ENCODE results near the gene SERTM1.

The SERTM1 gene

DNA sequence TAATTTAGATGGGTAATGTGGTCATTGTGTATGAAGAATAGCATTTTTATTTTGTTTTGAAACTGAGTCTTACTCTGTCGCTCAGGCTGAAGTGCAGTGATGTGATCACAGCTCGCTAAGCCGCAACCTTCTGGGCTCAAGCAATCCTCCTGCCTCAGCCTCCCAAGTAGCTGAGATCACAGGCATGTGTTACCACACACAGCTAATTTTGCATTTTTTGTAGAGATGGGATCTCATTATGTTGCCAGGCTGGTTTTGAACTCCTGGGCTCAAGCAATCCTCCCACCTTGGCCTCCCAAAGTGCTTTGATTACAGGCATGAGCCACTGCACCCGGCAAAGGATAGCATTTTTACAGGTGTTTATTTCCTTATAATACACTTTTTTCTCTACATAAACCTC lies 36.6 kb downstream of the SERTM1 start:
- no peak for DNase-seq (ENCODE audit: low read depth in 2 of 2)

DNA sequence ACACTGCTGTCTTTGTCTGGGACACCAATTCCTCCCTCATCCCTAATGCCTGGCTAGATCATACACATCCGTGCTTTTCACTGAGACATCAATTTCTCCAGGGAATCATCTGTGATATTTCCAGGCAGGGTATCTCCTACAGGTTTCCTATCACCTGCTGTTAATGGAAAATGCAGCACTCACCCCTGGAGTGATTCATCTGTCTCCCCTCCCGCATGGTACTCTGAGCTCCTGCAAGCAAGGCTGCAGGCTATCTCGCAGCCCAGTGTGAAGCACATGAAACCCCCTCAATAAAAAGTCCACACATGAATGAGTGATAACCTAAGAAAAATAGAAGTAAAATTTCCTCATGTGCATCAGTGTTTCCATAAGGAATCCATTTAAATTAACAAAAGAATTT lies 38.5 kb downstream of the SERTM1 start:
- no peak for DNase-seq (ENCODE audit: low read depth in 2 of 2)

- DNase-seq (ENCODE audit: low read depth in 2 of 2): no peak
Measured at GRCh38 chr13:36712770-36713169, 39.0 kb downstream of the SERTM1 start.

DNA sequence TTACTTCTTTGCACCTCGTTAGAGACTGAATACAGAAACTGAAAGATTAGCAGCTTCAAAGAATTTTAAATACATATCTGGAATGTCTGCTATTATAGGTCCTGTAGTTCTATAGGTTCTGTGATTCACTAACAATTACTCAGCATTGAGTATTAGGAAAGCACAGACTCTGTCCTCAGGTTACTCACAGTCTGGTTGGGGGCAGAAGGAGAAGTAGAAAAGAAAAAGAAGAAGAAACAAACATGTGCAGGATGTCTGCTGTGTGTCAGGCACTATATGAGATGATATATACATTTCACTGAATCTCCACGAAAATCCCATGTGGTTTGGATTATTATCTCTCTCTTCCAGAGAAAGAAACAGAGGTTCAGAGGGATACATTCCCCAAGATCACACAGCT lies 40.1 kb downstream of the SERTM1 start:
- no peak for DNase-seq (ENCODE audit: low read depth in 2 of 2)

- no peak for DNase-seq (ENCODE audit: low read depth in 2 of 2)
Measured at GRCh38 chr13:36715841-36716240, 42.0 kb downstream of the SERTM1 start.

DNA sequence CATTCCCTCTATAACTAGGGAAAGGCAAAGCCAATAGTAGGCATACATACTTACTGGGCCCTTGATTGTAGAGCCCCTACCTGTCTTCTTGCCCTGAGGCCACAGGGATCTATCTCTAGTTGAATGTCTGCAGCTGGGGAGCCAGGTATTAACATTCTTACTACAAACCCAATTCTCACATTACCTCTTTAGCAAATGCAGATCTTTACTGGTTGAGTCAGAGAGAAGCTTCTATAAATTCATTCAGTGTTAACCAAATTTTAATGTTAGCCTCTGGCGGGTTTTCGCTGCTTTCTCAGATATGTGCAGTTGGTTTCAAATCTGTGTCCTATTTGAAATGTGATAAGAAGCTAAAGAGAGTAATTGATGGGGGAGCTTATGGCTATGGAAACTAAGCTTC lies 43.2 kb downstream of the SERTM1 start:
- no peak for DNase-seq (ENCODE audit: low read depth in 2 of 2)

- DNase-seq (ENCODE audit: low read depth in 2 of 2): no peak
Measured at GRCh38 chr13:36717966-36718545, 44.2 kb downstream of the SERTM1 start.

GRCh38 chr13:36718686-36719085 lies 44.9 kb downstream of the SERTM1 start:
- DNase-seq (ENCODE audit: low read depth in 2 of 2): no peak

DNA sequence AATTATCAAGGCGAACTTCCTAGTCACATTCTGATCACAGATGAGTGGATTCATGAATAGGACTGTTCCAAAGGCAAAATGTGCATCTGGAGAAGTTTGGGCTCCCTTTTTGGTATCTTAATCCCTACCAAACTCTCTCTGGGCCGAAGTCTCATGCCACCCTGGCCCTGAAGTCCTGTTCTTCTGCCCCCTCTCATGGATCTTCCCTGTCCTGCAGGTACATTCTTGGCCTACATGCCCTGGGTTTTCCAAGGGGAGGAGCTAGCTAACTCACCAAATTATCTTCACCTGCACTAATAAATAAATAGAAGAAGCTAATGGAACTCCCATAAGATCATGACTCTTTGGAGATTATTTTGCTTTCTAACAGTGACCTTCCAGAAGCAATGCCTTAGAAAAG lies 50.3 kb downstream of the SERTM1 start:
- no peak for DNase-seq (ENCODE audit: low read depth in 2 of 2)

DNA sequence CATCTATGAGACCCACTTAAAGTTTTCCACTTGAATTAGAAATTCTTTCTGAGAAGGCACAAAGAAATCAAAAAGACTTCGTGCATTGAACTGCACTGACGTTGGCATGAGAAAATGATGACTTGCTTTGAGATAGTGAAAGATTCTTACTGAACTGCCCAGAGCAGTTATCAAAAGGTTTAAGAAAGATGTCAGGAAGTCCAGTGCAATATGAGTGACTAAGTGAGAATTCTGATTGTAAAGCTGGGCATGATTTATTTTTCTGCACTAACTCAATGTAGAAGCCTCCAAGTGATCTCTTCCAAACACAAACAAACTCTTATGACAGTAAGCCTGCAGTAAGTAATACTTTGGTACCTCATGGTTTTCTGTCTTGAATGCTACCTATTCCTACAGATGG lies 52.1 kb downstream of the SERTM1 start:
- no peak for DNase-seq (ENCODE audit: low read depth in 2 of 2)

DNA sequence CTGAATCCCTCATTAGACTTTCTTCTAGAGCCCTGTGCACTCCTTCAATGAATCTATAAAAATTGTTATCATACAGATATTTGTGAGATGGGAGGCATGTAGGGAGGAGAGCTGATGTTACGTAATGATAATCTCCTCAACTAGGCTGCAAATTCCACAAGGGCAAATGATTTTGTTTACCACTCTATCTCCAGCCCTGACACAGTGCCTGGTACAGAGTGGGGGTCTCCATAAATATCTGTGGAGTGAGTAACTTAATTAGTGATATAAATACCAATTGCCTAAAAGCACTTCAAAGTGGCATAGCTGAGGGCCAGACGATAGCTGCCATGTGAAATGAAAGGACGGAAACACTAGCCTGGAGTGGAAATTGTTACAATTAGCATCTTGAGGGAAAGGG lies 54.2 kb downstream of the SERTM1 start:
- no peak for DNase-seq (ENCODE audit: low read depth in 2 of 2)

- DNase-seq (ENCODE audit: low read depth in 2 of 2): peak in 1 of 2 donors; percentile 7
Measured at GRCh38 chr13:36736119-36736726, 62.4 kb downstream of the SERTM1 start.

GRCh38 chr13:36737524-36738083 lies 63.8 kb downstream of the SERTM1 start:
- DNase-seq (ENCODE audit: low read depth in 2 of 2): no peak

- no peak for DNase-seq (ENCODE audit: low read depth in 2 of 2)
Measured at GRCh38 chr13:36745436-36745835, 71.6 kb downstream of the SERTM1 start.

- no peak for DNase-seq (ENCODE audit: low read depth in 2 of 2)
Measured at GRCh38 chr13:36746051-36746450, 72.2 kb downstream of the SERTM1 start.
